Right lobe of liver (tissue), 4 donors: ENCODE data around the gene SIL1.

Experiments used
- POLR2A ChIP-seq: fragments of 450-650 bp; IDR thresholded peaks from one replicate; pipeline ENCODE4 v1.6.1; 2017; ENCODE audit warnings: antibody characterized with exemption, mild to moderate bottlenecking
- TF ChIP-seq, protein P1 (sequence below), 4 donors: fragments of 200-600 bp in 3 of 4; fragments of 450-650 bp in 1 of 4; IDR thresholded peaks; one replicate each; pipeline versions ENCODE4 v1.5.1 to v1.8.0; 2016 to 2022; ENCODE audit warnings: antibody characterized with exemption in 4 of 4, mild to moderate bottlenecking in 2 of 4
- donor health status: DM: no; HTN: no; CAD: no.
- donor health status: DM: no; HTN: no; CAD: no.
- donor health status: DM: no; HTN: yes; CAD: no.

DNA sequence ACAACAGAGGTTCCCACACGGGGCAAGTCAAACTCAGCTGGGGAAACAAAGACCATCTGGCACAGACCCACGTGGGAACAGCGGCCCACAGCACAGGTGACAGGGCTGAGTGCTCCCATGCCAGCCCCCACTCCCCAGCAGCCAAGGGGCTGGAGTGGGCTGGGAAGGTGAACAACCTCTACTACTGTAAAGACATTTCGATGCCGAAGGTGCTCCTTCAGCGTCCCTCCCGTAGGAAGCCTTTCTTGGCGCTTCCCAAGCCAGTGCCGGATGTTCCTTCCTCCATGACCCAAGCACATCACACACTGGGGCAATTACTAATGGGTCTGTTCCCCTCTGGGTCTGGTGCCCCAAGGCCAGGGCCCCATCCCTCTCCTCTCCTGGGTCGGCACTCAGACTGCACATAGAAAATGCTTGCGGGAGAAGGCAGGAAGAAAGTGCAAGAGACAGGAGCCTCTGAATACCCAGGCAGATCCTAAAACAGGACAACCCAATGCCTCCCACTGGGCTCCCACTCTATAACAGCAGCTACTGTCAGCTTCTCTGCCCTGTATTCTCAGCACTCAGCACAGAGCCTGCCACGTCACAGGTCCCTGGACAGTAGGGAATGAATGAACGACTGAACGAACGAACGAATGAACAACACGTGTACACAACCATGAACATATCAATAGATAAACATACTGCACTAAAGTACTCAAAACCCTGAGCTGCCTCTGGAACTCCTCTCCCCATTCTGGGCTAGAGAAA is 246.0 kb downstream of the SIL1 start:
- no peak for TF ChIP-seq POLR2A
- TF ChIP-seq, protein P1, sequence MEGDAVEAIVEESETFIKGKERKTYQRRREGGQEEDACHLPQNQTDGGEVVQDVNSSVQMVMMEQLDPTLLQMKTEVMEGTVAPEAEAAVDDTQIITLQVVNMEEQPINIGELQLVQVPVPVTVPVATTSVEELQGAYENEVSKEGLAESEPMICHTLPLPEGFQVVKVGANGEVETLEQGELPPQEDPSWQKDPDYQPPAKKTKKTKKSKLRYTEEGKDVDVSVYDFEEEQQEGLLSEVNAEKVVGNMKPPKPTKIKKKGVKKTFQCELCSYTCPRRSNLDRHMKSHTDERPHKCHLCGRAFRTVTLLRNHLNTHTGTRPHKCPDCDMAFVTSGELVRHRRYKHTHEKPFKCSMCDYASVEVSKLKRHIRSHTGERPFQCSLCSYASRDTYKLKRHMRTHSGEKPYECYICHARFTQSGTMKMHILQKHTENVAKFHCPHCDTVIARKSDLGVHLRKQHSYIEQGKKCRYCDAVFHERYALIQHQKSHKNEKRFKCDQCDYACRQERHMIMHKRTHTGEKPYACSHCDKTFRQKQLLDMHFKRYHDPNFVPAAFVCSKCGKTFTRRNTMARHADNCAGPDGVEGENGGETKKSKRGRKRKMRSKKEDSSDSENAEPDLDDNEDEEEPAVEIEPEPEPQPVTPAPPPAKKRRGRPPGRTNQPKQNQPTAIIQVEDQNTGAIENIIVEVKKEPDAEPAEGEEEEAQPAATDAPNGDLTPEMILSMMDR (IDR thresholded peaks at IDR 0.05): no peak
